ENCODE results near the gene GRIN2C. TPM values are rescaled to one million over a fixed set of nuclear protein-coding genes. Genes with fewer than 3 reads are reported as not detected.

GRIN2C gene
- total RNA-seq, 1 experiment from 2014 or later, result 0.11 TPM

GRCh38 chr17:74846621-74847020 lies 13.1 kb downstream of the GRIN2C start:
- intact Hi-C loops (cut with micrococcal nuclease; ENCODE audit: unreplicated experiment), result no loop called here
- H3K9me2 ChIP-seq (ENCODE audit: insufficient read depth), result no peaks in the 10 kb centered on the region
- H3K27ac ChIP-seq, result no peak overlapping the region
- no peak overlapping the region for H2AFZ ChIP-seq
- CTCF ChIA-PET, result no interaction called here
- H3K79me2 ChIP-seq (ENCODE audit: low read depth), result no peaks in the 10 kb centered on the region
- H3K9me3 ChIP-seq (ENCODE audit: insufficient read depth, low read depth), result no peaks in the 10 kb centered on the region
- TF ChIP-seq CTCF (conservative IDR thresholded peaks at IDR 0.05) (no peak), EZH2 (IDR thresholded peaks at IDR 0.05; ENCODE audit: low read depth) (no peak)
- H3F3A ChIP-seq (ENCODE audit: insufficient read depth, low read depth), result no peaks in the 10 kb centered on the region
- H4K20me1 ChIP-seq (ENCODE audit: insufficient read depth), result no peaks in the 10 kb centered on the region
- DNase-seq, result no peak
- H3K36me3 ChIP-seq (ENCODE audit: low read depth), result no peaks in the 10 kb centered on the region
- H3K27me3 ChIP-seq (ENCODE audit: insufficient read depth, low read depth), result peaks cover 14% of the 10 kb centered on the region
- POLR2A ChIA-PET (ENCODE audit: unreplicated experiment), result no interaction called here
- BruUV-seq (replicated peaks), result no TSS peak
- H3K4me2 ChIP-seq, result no peak overlapping the region
- no peaks in the 10 kb centered on the region for H3K4me1 ChIP-seq (replicated peaks; ENCODE audit: insufficient read depth)
- no peak overlapping the region for H3K4me3 ChIP-seq

- no TSS peak for BruUV-seq (replicated peaks)
- DNase-seq, result no peak
- ChIA-PET POLR2A (ENCODE audit: unreplicated experiment) (interaction anchor here (0.6 to 0.9 kb wide), 3 partner anchors 19 to 1642 kb away, joined by 4 to 7 read pairs (median 5); partner anchors contain the start of gene FDXR), CTCF (interaction anchor here (0.6 to 1.0 kb wide), 5 partner anchors 19 to 369 kb away, joined by 3 to 16 read pairs (median 5); partner anchors contain the start of gene FDXR)
- TF ChIP-seq CTCF (conservative IDR thresholded peaks at IDR 0.05) (no peak), EZH2 (IDR thresholded peaks at IDR 0.05; ENCODE audit: low read depth) (no peak)
- Histone ChIP-seq H3K27ac (no peak overlapping the region), H3K9me3 (ENCODE audit: insufficient read depth, low read depth) (no peaks in the 10 kb centered on the region), H3K36me3 (ENCODE audit: low read depth) (no peaks in the 10 kb centered on the region), H3F3A (ENCODE audit: insufficient read depth, low read depth) (no peaks in the 10 kb centered on the region), H3K4me2 (no peak overlapping the region), H3K9me2 (ENCODE audit: insufficient read depth) (no peaks in the 10 kb centered on the region), H2AFZ (no peak overlapping the region), H4K20me1 (ENCODE audit: insufficient read depth) (no peaks in the 10 kb centered on the region), H3K79me2 (ENCODE audit: low read depth) (no peaks in the 10 kb centered on the region), H3K4me1 (replicated peaks; ENCODE audit: insufficient read depth) (no peaks in the 10 kb centered on the region), H3K4me3 (no peak overlapping the region), H3K27me3 (ENCODE audit: insufficient read depth, low read depth) (no peaks in the 10 kb centered on the region)
- intact Hi-C loops (cut with micrococcal nuclease; ENCODE audit: unreplicated experiment), result no loop called here
Measured at GRCh38 chr17:74843352-74843627, 16.4 kb downstream of the GRIN2C start.

- Histone ChIP-seq H3K9me2 (ENCODE audit: insufficient read depth) (no peaks in the 10 kb centered on the region), H3K4me3 (peak overlapping the region; percentile 52; the same call in 1 of the 2 replicates), H3F3A (ENCODE audit: insufficient read depth, low read depth) (no peaks in the 10 kb centered on the region), H3K4me2 (peak overlapping the region; percentile 72), H3K79me2 (ENCODE audit: low read depth) (no peaks in the 10 kb centered on the region), H2AFZ (0 out of 2 replicates have a peak overlapping the region, but pooled peaks have one; percentile 52), H3K27ac (no peak overlapping the region), H3K4me1 (replicated peaks; ENCODE audit: insufficient read depth) (no peaks in the 10 kb centered on the region), H3K27me3 (ENCODE audit: insufficient read depth, low read depth) (no peaks in the 10 kb centered on the region), H3K9me3 (ENCODE audit: insufficient read depth, low read depth) (no peaks in the 10 kb centered on the region), H4K20me1 (ENCODE audit: insufficient read depth) (no peaks in the 10 kb centered on the region), H3K36me3 (ENCODE audit: low read depth) (no peaks in the 10 kb centered on the region)
- TF ChIP-seq EZH2 (IDR thresholded peaks at IDR 0.05; ENCODE audit: low read depth) (no peak), CTCF (conservative IDR thresholded peaks at IDR 0.05) (peak; percentile 50; the same call in 1 of the 2 replicates)
- CTCF ChIA-PET, result interaction anchor here (0.6 to 1.0 kb wide), 6 partner anchors 19 to 941 kb away, joined by 3 to 16 read pairs (median 4); partner anchors contain the start of gene FDXR
- no TSS peak for BruUV-seq (replicated peaks)
- peak; percentile 52 to 74 for DNase-seq
- POLR2A ChIA-PET (ENCODE audit: unreplicated experiment), result interaction anchor here (0.6 to 0.9 kb wide), 5 partner anchors 19 to 1643 kb away, joined by 3 to 7 read pairs (median 5); partner anchors contain the start of gene FDXR
- intact Hi-C loops (cut with micrococcal nuclease; ENCODE audit: unreplicated experiment), result no loop called here
Measured at GRCh38 chr17:74842599-74843351, 16.9 kb downstream of the GRIN2C start.

All from PC-9 (cell line).